GM23338 (cell line): ENCODE measurements around the gene CD33.

Experiments
- CREB1 ChIP-seq: fragments of 250-450 bp; sonication (Bioruptor Pico); IDR thresholded peaks from 2 replicates; pipeline ENCODE4 v1.5.0; 2020; ENCODE audit warnings: low read depth, mild to moderate bottlenecking, moderate library complexity
- CTCF ChIP-seq, 2 experiments: fragments of 200-600 bp in 1 of 2; sonication (generic) in 1 of 2; conservative IDR thresholded peaks; 2 replicates each; pipeline versions ENCODE4 v1.5.1 to v1.6.1; 2016 to 2017; ENCODE audit warnings: antibody characterized with exemption in 2 of 2, low read depth in 2 of 2, mild to moderate bottlenecking in 2 of 2, moderate library complexity in 1 of 2
- EZH2 ChIP-seq: fragments of 200-600 bp; sonication (generic); IDR thresholded peaks from one replicate; pipeline ENCODE4 v1.8.0; 2017; ENCODE audit warnings: antibody characterized with exemption, mild to moderate bottlenecking, low read depth; ENCODE audit not compliant: unreplicated experiment
- EZH2phosphoT487 ChIP-seq: fragments of 200-600 bp; sonication (generic); IDR thresholded peaks from one replicate; pipeline ENCODE4 v1.8.1; 2018; ENCODE audit warnings: antibody characterized with exemption; ENCODE audit not compliant: unreplicated experiment
- POLR2AphosphoS5 ChIP-seq: IDR thresholded peaks from 2 replicates; pipeline ENCODE4 v1.6.1; 2016; ENCODE audit warnings: antibody characterized with exemption, low read depth
- ZNF114 ChIP-seq: fragments of 250-450 bp; sonication (Bioruptor Pico); IDR thresholded peaks from 2 replicates; pipeline ENCODE4 v1.5.0; 2020; ENCODE audit warnings: mild to moderate bottlenecking, moderate library complexity
- TF ChIP-seq, protein P1 (sequence below): IDR thresholded peaks from one replicate; pipeline ENCODE4 v1.6.1; 2018; ENCODE audit warnings: antibody characterized with exemption; ENCODE audit not compliant: unreplicated experiment
- TF ChIP-seq, protein P2 (sequence below): IDR thresholded peaks from 2 replicates; pipeline ENCODE4 v1.6.1; 2016; ENCODE audit warnings: antibody characterized with exemption

DNA sequence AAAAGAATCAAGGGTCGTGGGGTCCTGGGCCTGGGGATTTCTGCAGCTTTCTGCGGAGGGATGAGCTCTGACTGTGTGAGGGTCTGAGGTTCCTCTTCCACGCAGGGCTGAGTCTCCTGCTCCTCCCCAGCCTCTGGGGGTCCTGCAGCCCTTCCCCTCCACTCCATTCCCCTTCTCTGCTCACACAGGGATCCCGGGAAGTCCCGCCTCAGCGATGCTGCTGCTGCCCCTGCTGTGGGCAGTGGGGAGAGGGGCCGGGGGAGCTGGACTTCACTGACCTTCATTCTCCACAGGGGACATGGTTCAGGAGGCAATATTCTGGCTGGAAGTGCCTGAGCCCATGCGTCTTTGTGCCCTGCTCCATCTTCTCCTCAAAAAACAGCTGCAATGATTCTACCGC is 26.2 kb upstream of the CD33 start:
- TF ChIP-seq EZH2, result no peak
- no peak for TF ChIP-seq CTCF (conservative IDR thresholded peaks at IDR 0.05; ENCODE audit: low read depth in 2 of 2)
- TF ChIP-seq, protein P1, sequence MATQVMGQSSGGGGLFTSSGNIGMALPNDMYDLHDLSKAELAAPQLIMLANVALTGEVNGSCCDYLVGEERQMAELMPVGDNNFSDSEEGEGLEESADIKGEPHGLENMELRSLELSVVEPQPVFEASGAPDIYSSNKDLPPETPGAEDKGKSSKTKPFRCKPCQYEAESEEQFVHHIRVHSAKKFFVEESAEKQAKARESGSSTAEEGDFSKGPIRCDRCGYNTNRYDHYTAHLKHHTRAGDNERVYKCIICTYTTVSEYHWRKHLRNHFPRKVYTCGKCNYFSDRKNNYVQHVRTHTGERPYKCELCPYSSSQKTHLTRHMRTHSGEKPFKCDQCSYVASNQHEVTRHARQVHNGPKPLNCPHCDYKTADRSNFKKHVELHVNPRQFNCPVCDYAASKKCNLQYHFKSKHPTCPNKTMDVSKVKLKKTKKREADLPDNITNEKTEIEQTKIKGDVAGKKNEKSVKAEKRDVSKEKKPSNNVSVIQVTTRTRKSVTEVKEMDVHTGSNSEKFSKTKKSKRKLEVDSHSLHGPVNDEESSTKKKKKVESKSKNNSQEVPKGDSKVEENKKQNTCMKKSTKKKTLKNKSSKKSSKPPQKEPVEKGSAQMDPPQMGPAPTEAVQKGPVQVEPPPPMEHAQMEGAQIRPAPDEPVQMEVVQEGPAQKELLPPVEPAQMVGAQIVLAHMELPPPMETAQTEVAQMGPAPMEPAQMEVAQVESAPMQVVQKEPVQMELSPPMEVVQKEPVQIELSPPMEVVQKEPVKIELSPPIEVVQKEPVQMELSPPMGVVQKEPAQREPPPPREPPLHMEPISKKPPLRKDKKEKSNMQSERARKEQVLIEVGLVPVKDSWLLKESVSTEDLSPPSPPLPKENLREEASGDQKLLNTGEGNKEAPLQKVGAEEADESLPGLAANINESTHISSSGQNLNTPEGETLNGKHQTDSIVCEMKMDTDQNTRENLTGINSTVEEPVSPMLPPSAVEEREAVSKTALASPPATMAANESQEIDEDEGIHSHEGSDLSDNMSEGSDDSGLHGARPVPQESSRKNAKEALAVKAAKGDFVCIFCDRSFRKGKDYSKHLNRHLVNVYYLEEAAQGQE, result no peak
- no peak for TF ChIP-seq CREB1 (CRISPR knock-in tag)
- no peak for TF ChIP-seq POLR2AphosphoS5
- TF ChIP-seq, protein P2, sequence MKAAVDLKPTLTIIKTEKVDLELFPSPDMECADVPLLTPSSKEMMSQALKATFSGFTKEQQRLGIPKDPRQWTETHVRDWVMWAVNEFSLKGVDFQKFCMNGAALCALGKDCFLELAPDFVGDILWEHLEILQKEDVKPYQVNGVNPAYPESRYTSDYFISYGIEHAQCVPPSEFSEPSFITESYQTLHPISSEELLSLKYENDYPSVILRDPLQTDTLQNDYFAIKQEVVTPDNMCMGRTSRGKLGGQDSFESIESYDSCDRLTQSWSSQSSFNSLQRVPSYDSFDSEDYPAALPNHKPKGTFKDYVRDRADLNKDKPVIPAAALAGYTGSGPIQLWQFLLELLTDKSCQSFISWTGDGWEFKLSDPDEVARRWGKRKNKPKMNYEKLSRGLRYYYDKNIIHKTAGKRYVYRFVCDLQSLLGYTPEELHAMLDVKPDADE, result no peak
- no peak for TF ChIP-seq EZH2phosphoT487
- TF ChIP-seq ZNF114 (CRISPR knock-in tag), result no peak
